Fibroblast of lung (primary cell): ENCODE measurements around the gene NUCB1. TPM values are rescaled to one million over a fixed set of nuclear protein-coding genes. Genes with fewer than 3 reads are reported as not detected.

Source experiments
- DNase-seq, 2 donors: peaks; one replicate each; pipeline versions ENCODE4 v3.0.0 to v3.0.0-alpha.2; 2010; ENCODE audit warnings: low read depth in 2 of 2
- H2AFZ ChIP-seq: 2 replicates; pipeline ENCODE4 v1.5.1; 2012; ENCODE audit warnings: low read length, control low read depth, inconsistent platforms
- H3K27ac ChIP-seq: 2 replicates; pipeline ENCODE4 v1.5.1; 2011; ENCODE audit warnings: low read length, control low read depth; ENCODE audit not compliant: insufficient read depth
- H3K27me3 ChIP-seq: 2 replicates; pipeline ENCODE4 v1.5.1; 2011; ENCODE audit warnings: mild to moderate bottlenecking, low read length; ENCODE audit not compliant: control insufficient read depth, insufficient read depth
- H3K36me3 ChIP-seq: 2 replicates; pipeline ENCODE4 v1.5.1; 2011; ENCODE audit warnings: low read length; ENCODE audit not compliant: control insufficient read depth, insufficient read depth
- H3K4me1 ChIP-seq: 2 replicates; pipeline ENCODE4 v1.5.1; 2011; ENCODE audit warnings: low read length; ENCODE audit not compliant: control insufficient read depth, insufficient read depth; ENCODE audit errors: extremely low read depth
- H3K4me2 ChIP-seq: 2 replicates; pipeline ENCODE4 v1.5.1; 2011; ENCODE audit warnings: low read length, control low read depth; ENCODE audit not compliant: insufficient read depth; ENCODE audit errors: extremely low read depth
- H3K4me3 ChIP-seq, 4 experiments: fragments of 200-600 bp in 1 of 4; sonication (generic) in 1 of 4; replicated peaks in 1 of 4; 2 replicates each; pipeline ENCODE4 v1.5.1; 2011 to 2016; ENCODE audit warnings: low read length in 4 of 4, low read depth in 3 of 4, mild to moderate bottlenecking in 3 of 4, control low read depth in 2 of 4, inconsistent platforms in 1 of 4, mixed read lengths in 1 of 4; ENCODE audit not compliant: insufficient read depth in 1 of 4; ENCODE audit errors: control extremely low read depth in 1 of 4
- H3K79me2 ChIP-seq: 2 replicates; pipeline ENCODE4 v1.5.1; 2012; ENCODE audit warnings: mild to moderate bottlenecking, low read length, inconsistent platforms; ENCODE audit not compliant: control insufficient read depth, insufficient read depth
- H3K9ac ChIP-seq: 2 replicates; pipeline ENCODE4 v1.5.1; 2011; ENCODE audit warnings: mild to moderate bottlenecking, low read length, control low read depth; ENCODE audit not compliant: insufficient read depth
- H3K9me3 ChIP-seq: 2 replicates; pipeline ENCODE4 v1.5.1; 2012; ENCODE audit warnings: low read depth, low read length; ENCODE audit not compliant: control insufficient read depth, insufficient read depth
- H4K20me1 ChIP-seq: 2 replicates; pipeline ENCODE4 v1.5.1; 2011; ENCODE audit warnings: low read length; ENCODE audit not compliant: control insufficient read depth, insufficient read depth; ENCODE audit errors: extremely low read depth
- CTCF ChIP-seq, 2 donors: IDR thresholded peaks in 1 of 2; conservative IDR thresholded peaks in 1 of 2; 1 replicate in 1 of 2; 2 replicates in 1 of 2; pipeline ENCODE4 v1.5.1; 2011 to 2012; ENCODE audit warnings: low read length in 2 of 2, control low read depth in 1 of 2, inconsistent platforms in 1 of 2, low read depth in 1 of 2, mild to moderate bottlenecking in 1 of 2
- EZH2 ChIP-seq: IDR thresholded peaks from 2 replicates; pipeline ENCODE4 v1.5.1; 2012; ENCODE audit warnings: low read length, control low read depth, mild to moderate bottlenecking; ENCODE audit errors: missing control alignments
- polyA plus RNA-seq, 2 donors: library from polyadenylated mRNA; depleted of rRNA in 1 of 2; stranded (reverse) in 1 of 2; unstranded in 1 of 2; fragments of >200 nt; gene quantifications; 2 replicates each; pipeline ENCODE4 v1.2.1, GENCODE V29; 2011 to 2012; ENCODE audit warnings: missing spikeins in 1 of 2
- total RNA-seq: library from RNA; depleted of rRNA; stranded (reverse); fragments of >200 nt; gene quantifications from 2 replicates; pipeline ENCODE4 v1.2.1, GENCODE V29; 2014

The NUCB1 gene
- total and polyA plus RNA-seq, 2 donors (not counting 1 experiment from before 2014, with no cell fraction given), result 129 to 130 TPM

GRCh38 chr19:48935864-48936263 is 35.8 kb downstream of the NUCB1 start:
- H3K27me3 ChIP-seq, result no peaks in the 10 kb centered on the region
- no peaks in the 10 kb centered on the region for H3K36me3 ChIP-seq
- no peaks in the 10 kb centered on the region for H4K20me1 ChIP-seq
- no peaks in the 10 kb centered on the region for H3K79me2 ChIP-seq
- no peak overlapping the region for H3K27ac ChIP-seq
- DNase-seq, result no peak
- H3K9ac ChIP-seq, result no peak overlapping the region
- peaks cover 2% of the 10 kb centered on the region for H3K4me1 ChIP-seq
- H3K4me3 ChIP-seq, result no peak overlapping the region
- H3K4me2 ChIP-seq, result no peak overlapping the region
- TF ChIP-seq EZH2 (no peak), CTCF (conservative IDR thresholded peaks at IDR 0.05 in 1 of 2, IDR thresholded peaks at IDR 0.05 in 1 of 2; ENCODE audit: low read depth in 1 of 2, low read length in 2 of 2) (no peak)
- H3K9me3 ChIP-seq, result no peaks in the 10 kb centered on the region
- no peak overlapping the region for H2AFZ ChIP-seq

- no peak overlapping the region for H3K9ac ChIP-seq
- no peak for TF ChIP-seq EZH2
- no peak for TF ChIP-seq CTCF (conservative IDR thresholded peaks at IDR 0.05 in 1 of 2, IDR thresholded peaks at IDR 0.05 in 1 of 2; ENCODE audit: low read depth in 1 of 2, low read length in 2 of 2)
- no peak for DNase-seq
Measured at GRCh38 chr19:48938256-48938655, 38.1 kb downstream of the NUCB1 start.

GRCh38 chr19:48940902-48941301 is 40.8 kb downstream of the NUCB1 start:
- Histone ChIP-seq H3K79me2 (no peaks in the 10 kb centered on the region), H3K4me1 (no peaks in the 10 kb centered on the region), H3K27ac (no peak overlapping the region), H3K9me3 (no peaks in the 10 kb centered on the region), H3K4me3 (no peak overlapping the region), H2AFZ (no peak overlapping the region), H3K27me3 (no peaks in the 10 kb centered on the region), H4K20me1 (no peaks in the 10 kb centered on the region), H3K4me2 (no peak overlapping the region), H3K9ac (no peak overlapping the region), H3K36me3 (no peaks in the 10 kb centered on the region)
- TF ChIP-seq CTCF (conservative IDR thresholded peaks at IDR 0.05 in 1 of 2, IDR thresholded peaks at IDR 0.05 in 1 of 2; ENCODE audit: low read depth in 1 of 2, low read length in 2 of 2) (no peak), EZH2 (no peak)
- DNase-seq, result no peak

More at GRCh38 chr19:48938256-48938655, 38.1 kb downstream of the NUCB1 start:
- Histone ChIP-seq H3K36me3 (no peaks in the 10 kb centered on the region), H4K20me1 (no peaks in the 10 kb centered on the region), H3K4me1 (no peaks in the 10 kb centered on the region), H3K27me3 (no peaks in the 10 kb centered on the region), H3K4me2 (no peak overlapping the region), H2AFZ (no peak overlapping the region), H3K4me3 (no peak overlapping the region), H3K79me2 (no peaks in the 10 kb centered on the region), H3K27ac (no peak overlapping the region), H3K9me3 (no peaks in the 10 kb centered on the region)
